PC-3 (cell line): ENCODE data around the gene OBP2A. TPM values are rescaled to one million over a fixed set of nuclear protein-coding genes. Genes with fewer than 3 reads are reported as not detected.

ENCODE experiments used
- ATAC-seq: fragments of 200-7000 bp; cut with Tn5 transposase; 2 replicates; pipeline ENCODE4 v1.9.1; 2020; ENCODE audit warnings: mild to moderate bottlenecking, moderate library complexity
- BruUV-seq: library from RNA; stranded (reverse); fragments of 400-500 nt; replicated peaks from 2 replicates; lab custom pipeline; 2021; lab: Mats Ljungman, UMichigan
- CTCF ChIA-PET: fragments of 300-600 bp; sonication (Branson Sonifier 250); formaldehyde crosslinking; loops from one replicate; lab custom pipeline; 2022; ENCODE audit warnings: antibody characterized with exemption; lab: Charles Lee
- POLR2A ChIA-PET: fragments of 300-600 bp; sonication (Branson Sonifier 250); formaldehyde crosslinking; loops from one replicate; lab custom pipeline; 2022; ENCODE audit warnings: antibody characterized with exemption; ENCODE audit not compliant: unreplicated experiment; lab: Charles Lee
- DNase-seq: peaks from one replicate; pipeline ENCODE4 v3.0.0-alpha.2; 2015
- H2AFZ ChIP-seq: fragments of 300-600 bp; sonication (generic); 2 replicates; pipeline ENCODE4 v1.6.0; 2016; ENCODE audit warnings: antibody characterized with exemption, low read length
- H3F3A ChIP-seq: fragments of 300-600 bp; sonication (generic); one replicate; pipeline ENCODE4 v1.6.0; 2017; ENCODE audit warnings: antibody characterized with exemption, low read length, control low read depth, mild to moderate bottlenecking; ENCODE audit not compliant: unreplicated experiment
- H3K27ac ChIP-seq: fragments of 300-600 bp; sonication (generic); 2 replicates; pipeline ENCODE4 v1.5.1; 2016; ENCODE audit warnings: mild to moderate bottlenecking, low read length
- H3K27me3 ChIP-seq: fragments of 300-600 bp; sonication (generic); 2 replicates; pipeline ENCODE4 v1.6.1; 2016; ENCODE audit warnings: low read length, mixed read lengths
- H3K36me3 ChIP-seq: fragments of 300-600 bp; sonication (generic); 2 replicates; pipeline ENCODE4 v1.6.1; 2016; ENCODE audit warnings: low read depth, mixed run types, low read length, mixed read lengths
- H3K4me1 ChIP-seq: fragments of 300-600 bp; sonication (generic); 2 replicates; pipeline ENCODE4 v1.5.1; 2016; ENCODE audit warnings: low read length; ENCODE audit not compliant: insufficient read depth
- H3K4me2 ChIP-seq: fragments of 300-600 bp; sonication (generic); 2 replicates; pipeline ENCODE4 v1.6.0; 2016; ENCODE audit warnings: low read length
- H3K4me3 ChIP-seq: fragments of 300-600 bp; sonication (generic); 2 replicates; pipeline ENCODE4 v1.5.1; 2016; ENCODE audit warnings: mild to moderate bottlenecking, low read length, mixed read lengths
- H3K79me2 ChIP-seq: fragments of 300-600 bp; sonication (generic); 2 replicates; pipeline ENCODE4 v1.6.1; 2017; ENCODE audit warnings: low read length, mixed read lengths
- H3K9ac ChIP-seq: fragments of 300-600 bp; sonication (generic); 2 replicates; pipeline ENCODE4 v1.6.0; 2016; ENCODE audit warnings: mild to moderate bottlenecking, low read length
- H3K9me2 ChIP-seq: fragments of 300-600 bp; sonication (generic); replicated peaks from 2 replicates; pipeline ENCODE4 v1.6.1; 2016; ENCODE audit warnings: mixed run types, low read length, mixed read lengths
- H3K9me3 ChIP-seq: fragments of 300-600 bp; sonication (generic); 2 replicates; pipeline ENCODE4 v1.6.1; 2016; ENCODE audit warnings: low read length, mixed read lengths
- H4K20me1 ChIP-seq: fragments of 300-600 bp; sonication (generic); 2 replicates; pipeline ENCODE4 v1.6.1; 2016; ENCODE audit warnings: low read length, mixed read lengths
- CTCF ChIP-seq: fragments of 300-600 bp; sonication (generic); conservative IDR thresholded peaks from 2 replicates; pipeline ENCODE4 v1.5.1; 2017; ENCODE audit warnings: antibody characterized with exemption, low read depth, mild to moderate bottlenecking, low read length
- EZH2 ChIP-seq: fragments of 300-600 bp; sonication (generic); IDR thresholded peaks from one replicate; pipeline ENCODE4 v1.6.1; 2017; ENCODE audit warnings: antibody characterized with exemption, mild to moderate bottlenecking, low read length; ENCODE audit not compliant: unreplicated experiment
- EZH2phosphoT487 ChIP-seq: fragments of 300-600 bp; sonication (generic); IDR thresholded peaks from 2 replicates; pipeline ENCODE4 v1.6.1; 2018; ENCODE audit warnings: mild to moderate bottlenecking, antibody characterized with exemption, low read length, borderline replicate concordance
- intact Hi-C: fragments of 100-400 bp; cut with micrococcal nuclease; formaldehyde crosslinking; loops from 2 replicates; pipeline ENCODE4 v1.9.0; 2023
- total RNA-seq: library from RNA; depleted of rRNA; stranded (reverse); fragments of >200 nt; gene quantifications from 2 replicates; pipeline ENCODE4 v1.2.3, GENCODE V29; 2014

The OBP2A gene
- total RNA-seq, 1 experiment from 2014 or later, result not detected

- CTCF ChIA-PET, result no interaction called here
- DNase-seq, result peak; percentile 13
Measured at GRCh38 chr9:135516132-135516860, 29.6 kb upstream of the OBP2A start.

GRCh38 chr9:135517407-135517822 is 28.5 kb upstream of the OBP2A start:
- no peaks in the 10 kb centered on the region for H3K79me2 ChIP-seq
- no peak overlapping the region for H3K4me2 ChIP-seq
- H3F3A ChIP-seq, result no peaks in the 10 kb centered on the region
- no peak overlapping the region for H3K4me3 ChIP-seq
- ATAC-seq (no peak), DNase-seq (no peak)
- no peaks in the 10 kb centered on the region for H3K27me3 ChIP-seq
- no peak overlapping the region for H2AFZ ChIP-seq
- BruUV-seq, result no TSS peak
- H3K36me3 ChIP-seq, result no peaks in the 10 kb centered on the region
- no peaks in the 10 kb centered on the region for H3K9me3 ChIP-seq
- no peaks in the 10 kb centered on the region for H4K20me1 ChIP-seq
- POLR2A ChIA-PET, result no interaction called here
- intact Hi-C loops, result no loop called here
- no peaks in the 10 kb centered on the region for H3K9me2 ChIP-seq
- H3K9ac ChIP-seq, result no peak overlapping the region
- H3K4me1 ChIP-seq, result no peaks in the 10 kb centered on the region
- TF ChIP-seq EZH2phosphoT487 (no peak), CTCF (no peak), EZH2 (no peak)
- CTCF ChIA-PET, result no interaction called here
- H3K27ac ChIP-seq, result no peak overlapping the region

More at GRCh38 chr9:135516132-135516860, 29.6 kb upstream of the OBP2A start:
- Histone ChIP-seq H3K79me2 (no peaks in the 10 kb centered on the region), H3K9me3 (no peaks in the 10 kb centered on the region), H3K9me2 (no peaks in the 10 kb centered on the region), H3K27me3 (no peaks in the 10 kb centered on the region), H3K9ac (no peak overlapping the region), H3K27ac (no peak overlapping the region), H4K20me1 (no peaks in the 10 kb centered on the region), H3K36me3 (no peaks in the 10 kb centered on the region), H2AFZ (no peak overlapping the region), H3F3A (no peaks in the 10 kb centered on the region), H3K4me3 (no peak overlapping the region), H3K4me1 (0 out of 2 replicates have a peak, but pooled peaks cover under 1% of the 10 kb centered on the region), H3K4me2 (no peak overlapping the region)
- no peak for ATAC-seq
- intact Hi-C loops, result no loop called here
- TF ChIP-seq EZH2phosphoT487 (no peak), CTCF (no peak), EZH2 (no peak)
- POLR2A ChIA-PET, result no interaction called here
- no TSS peak for BruUV-seq
